ENCODE results near the gene UGT2A1.

DNA sequence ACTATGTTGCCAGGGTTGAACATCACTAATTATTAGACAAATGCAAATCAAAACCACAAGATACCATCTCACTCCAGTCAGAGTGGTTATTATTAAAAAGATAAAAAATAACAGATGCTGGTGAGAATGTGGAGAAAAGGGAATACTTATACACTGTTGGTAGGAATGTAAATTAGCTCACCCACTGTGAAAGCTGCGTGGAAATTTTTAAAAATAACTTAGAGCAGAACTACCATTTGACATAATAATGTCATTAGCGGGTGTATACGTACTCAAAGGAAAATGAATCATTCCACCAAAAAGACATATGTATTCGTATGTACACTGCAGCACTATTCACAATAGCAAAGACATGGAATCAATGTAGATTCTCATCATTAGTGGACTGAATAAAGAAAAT is 48.6 kb upstream of the UGT2A1 start:
- TF ChIP-seq NPAS2 (CRISPR knock-in tag; IDR thresholded peaks at IDR 0.05; ENCODE audit: borderline replicate concordance) = no peak
- TF ChIP-seq ZC3H11A (IDR thresholded peaks at IDR 0.05) = no peak
